ENCODE measurements around the gene ADAMTS19.
"Not testable (repeated sequence)": the region's sequence is repeated elsewhere in the genome, so short reads cannot be mapped to it uniquely, and the experiment has no call there.

ADAMTS19 gene, protein sequence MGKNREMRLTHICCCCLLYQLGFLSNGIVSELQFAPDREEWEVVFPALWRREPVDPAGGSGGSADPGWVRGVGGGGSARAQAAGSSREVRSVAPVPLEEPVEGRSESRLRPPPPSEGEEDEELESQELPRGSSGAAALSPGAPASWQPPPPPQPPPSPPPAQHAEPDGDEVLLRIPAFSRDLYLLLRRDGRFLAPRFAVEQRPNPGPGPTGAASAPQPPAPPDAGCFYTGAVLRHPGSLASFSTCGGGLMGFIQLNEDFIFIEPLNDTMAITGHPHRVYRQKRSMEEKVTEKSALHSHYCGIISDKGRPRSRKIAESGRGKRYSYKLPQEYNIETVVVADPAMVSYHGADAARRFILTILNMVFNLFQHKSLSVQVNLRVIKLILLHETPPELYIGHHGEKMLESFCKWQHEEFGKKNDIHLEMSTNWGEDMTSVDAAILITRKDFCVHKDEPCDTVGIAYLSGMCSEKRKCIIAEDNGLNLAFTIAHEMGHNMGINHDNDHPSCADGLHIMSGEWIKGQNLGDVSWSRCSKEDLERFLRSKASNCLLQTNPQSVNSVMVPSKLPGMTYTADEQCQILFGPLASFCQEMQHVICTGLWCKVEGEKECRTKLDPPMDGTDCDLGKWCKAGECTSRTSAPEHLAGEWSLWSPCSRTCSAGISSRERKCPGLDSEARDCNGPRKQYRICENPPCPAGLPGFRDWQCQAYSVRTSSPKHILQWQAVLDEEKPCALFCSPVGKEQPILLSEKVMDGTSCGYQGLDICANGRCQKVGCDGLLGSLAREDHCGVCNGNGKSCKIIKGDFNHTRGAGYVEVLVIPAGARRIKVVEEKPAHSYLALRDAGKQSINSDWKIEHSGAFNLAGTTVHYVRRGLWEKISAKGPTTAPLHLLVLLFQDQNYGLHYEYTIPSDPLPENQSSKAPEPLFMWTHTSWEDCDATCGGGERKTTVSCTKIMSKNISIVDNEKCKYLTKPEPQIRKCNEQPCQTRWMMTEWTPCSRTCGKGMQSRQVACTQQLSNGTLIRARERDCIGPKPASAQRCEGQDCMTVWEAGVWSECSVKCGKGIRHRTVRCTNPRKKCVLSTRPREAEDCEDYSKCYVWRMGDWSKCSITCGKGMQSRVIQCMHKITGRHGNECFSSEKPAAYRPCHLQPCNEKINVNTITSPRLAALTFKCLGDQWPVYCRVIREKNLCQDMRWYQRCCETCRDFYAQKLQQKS

DNA sequence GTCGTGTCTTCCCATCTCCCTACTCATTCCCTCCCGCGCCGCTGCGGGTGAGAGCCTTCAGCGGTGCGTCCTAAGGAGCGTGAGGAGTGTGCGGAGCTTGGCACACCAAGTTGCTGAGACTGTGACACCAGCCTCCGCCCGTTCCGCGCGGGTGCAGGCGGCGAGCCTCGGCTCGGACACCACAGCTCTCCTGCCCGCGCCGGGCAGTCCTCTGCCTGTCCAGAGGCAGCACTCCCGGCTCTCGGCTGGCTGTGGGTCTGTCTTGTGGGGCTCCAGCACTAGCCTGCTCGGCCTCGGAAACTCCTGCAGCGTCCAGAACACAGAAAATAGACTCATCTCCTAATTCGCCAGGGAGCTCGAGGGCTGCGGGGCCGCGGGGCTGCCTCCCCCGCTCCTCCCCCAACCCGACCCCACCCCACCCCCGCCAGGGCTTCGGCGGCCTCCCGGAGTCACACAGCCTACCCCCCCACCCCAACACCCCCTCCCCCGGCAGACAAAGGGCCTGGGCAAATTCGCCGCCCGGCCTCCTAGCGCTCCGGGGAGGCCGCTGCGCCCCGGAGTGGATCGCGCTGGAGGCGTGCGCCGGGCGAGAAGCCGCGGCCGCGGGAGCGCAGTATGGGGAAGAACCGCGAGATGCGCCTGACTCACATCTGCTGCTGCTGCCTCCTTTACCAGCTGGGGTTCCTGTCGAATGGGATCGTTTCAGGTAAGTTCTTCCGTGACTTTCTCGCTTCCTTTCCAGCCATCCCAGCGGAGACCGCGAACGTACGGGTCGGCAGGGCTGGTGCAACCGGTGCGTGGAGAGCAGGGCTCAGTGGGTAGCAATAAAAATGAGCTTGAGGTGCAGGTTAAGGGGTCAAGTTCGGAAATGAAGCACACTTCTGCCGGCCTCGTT is at the start of gene ADAMTS19:
TSS of gene ADAMTS19 (plus strand) at position 522 of the 895 bp plus-strand sequence. CDS start at position 616, 94 bp downstream.
- peak; percentile 55 for DNase-seq

DNA sequence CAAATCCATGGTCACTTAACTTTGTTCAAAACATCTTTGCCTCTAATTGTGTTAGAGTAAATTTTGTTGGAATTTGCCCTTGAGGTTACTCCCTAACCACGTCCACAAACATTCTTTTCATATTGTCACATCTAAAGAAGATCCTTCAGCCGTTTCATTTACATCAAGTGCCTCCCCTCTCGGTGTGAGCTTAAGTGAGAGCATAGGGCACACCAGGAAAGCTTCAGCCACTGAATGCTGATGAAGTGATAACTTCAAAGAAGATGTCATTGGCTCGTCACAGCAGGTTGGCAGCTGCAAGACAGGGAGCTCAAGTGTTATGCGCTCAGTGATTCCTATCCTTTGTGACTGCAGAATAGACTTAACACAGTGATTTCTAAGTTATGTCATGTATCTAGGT is 49.6 kb upstream of the ADAMTS19 start:
- no peak for DNase-seq

DNA sequence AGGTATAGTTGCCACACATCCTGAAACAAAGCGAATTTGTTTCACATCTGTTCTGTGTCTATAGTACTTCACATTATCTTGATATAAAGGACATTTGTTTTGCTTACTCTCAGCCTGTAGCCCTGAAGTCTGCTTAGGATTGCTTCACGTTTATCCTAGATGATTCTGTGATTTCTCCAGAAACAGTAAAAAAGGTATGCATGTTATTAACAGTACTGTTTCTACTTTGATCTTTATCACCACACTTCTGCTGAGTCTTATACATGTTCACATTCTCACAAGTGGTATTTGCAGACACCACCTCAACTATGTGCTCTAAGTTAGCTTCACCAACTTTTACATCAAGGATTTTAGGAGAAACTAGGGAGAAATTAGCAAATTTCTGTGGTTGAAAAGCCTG is 47.4 kb upstream of the ADAMTS19 start:
- no peak for DNase-seq

DNA sequence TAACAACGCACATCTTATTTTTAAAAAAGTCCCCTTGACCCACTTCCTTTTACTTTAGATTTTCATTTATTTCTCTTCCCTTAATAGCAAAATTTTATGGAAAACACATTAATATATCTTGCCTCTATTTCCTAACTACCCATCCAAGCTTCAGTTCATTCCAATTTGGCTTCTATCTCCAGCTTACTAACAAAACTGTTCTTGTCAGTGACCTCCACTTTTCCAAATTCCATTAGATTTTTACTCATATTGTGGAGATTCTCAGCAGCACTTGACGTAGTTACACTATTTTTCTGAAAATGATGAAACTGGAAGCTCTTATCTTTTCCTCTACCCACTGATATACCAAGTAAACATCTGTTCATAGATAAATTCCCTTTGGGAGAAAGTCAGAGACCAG is 46.5 kb upstream of the ADAMTS19 start:
- no peak for DNase-seq

DNA sequence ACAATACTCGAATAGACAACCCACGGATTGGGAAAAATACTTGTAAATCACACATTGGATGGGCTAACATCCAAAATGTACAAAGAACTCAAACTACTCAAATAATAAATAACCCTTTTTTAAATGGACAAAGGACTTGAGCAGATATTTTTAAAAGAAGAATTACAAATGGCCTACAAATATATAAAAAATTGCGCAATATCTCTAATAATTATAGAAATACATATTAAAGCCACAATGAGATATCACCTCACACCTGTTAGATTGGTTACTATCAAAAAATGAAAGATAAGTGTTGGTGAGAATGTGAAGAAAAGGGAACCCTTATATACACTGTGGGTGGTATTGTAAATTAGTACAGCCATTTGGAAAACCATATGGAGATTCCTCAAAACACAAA is 40.8 kb upstream of the ADAMTS19 start:
- no peak for DNase-seq

DNA sequence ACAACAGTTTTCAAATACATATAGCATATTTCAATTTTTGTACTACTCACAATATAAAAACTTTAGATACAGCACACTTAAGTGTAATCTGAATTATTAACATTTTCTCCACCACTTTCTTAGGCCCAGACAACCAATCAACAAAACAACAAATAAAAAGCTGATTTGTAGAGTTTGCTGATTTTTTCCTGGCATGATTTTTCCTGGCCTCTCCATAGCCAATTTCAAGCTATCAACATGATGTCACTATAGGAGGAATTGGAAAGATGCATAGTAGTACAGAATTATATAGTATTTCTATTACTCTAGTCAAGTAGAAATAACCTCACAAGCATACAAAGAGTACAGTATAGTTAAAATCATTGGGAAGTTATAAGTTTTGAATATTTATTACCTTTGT is 35.1 kb upstream of the ADAMTS19 start:
- no peak for DNase-seq

DNA sequence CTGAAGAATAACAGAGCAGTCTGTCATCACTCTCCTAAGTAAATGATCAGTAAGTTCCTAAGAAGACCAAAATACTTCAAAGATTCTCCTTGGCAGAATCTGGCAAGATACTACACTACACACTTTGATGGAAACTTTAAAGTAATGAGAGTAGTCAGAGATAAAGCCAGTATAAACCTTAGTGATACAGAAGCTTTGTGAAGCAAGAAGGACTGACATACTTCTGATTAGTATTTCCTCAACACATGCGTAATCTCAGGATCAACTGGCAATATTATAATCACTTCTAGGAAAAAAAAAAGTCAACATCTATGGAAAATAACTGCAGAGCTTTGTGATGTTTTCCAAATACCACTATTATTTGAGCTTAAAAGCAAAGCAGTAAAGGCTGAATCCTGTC is 34.0 kb upstream of the ADAMTS19 start:
- no peak for DNase-seq

DNA sequence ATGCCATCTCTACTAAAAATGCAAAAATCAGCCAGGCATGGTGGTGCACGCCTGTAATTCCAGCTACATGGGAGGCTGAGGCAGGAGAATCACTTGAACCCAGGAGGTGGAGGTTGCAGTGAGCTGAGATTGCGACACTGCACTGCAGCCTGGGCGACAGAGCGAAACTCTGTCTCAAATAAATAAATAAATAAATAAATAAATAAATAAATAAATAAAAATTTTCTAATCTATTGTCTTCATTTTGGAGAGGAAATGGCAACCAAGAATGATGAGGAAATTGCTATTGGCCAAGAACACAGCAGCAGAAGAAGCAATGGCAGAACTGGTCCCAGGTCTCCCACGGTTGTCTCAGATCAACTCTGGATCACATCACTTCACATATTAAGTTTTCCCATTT is 31.5 kb upstream of the ADAMTS19 start:
- DNase-seq, result not testable (repeated sequence)

DNA sequence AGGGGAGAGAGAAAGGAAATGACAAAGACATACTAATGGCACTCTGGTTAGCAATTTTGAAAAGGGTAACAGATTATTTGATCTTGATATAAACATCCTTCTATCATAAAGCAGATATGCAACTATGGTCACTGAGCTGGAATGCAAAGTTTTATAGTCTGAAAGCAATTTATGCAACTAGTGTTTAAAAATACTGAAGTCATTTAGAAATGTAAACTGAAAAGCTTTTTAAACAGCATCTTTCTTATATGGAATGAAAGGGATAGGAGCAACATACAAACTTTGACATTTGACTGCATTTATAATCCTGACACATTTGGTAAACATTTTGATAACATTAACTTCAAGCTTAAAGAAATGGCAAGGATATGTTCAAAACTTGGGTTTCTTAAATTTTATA is 28.7 kb upstream of the ADAMTS19 start:
- no peak for DNase-seq

DNA sequence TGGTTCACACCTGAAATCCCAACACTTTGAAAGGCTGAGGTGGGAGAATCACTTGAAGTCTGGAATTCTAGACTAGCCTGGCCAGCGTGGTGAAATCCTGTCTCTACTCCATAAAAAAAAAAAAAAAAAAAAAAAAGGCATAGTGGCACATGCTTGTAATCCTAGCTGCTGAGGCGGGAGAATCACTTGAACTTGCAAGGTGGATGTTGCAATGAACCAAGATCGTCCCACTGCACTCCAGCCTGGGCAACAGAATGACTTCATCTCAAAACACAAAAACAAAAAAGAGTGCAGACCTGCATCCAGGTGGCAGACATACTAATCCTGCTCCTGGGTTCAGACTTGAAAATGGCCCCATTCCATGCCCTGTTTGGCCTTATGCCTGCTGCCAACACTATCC is 21.8 kb upstream of the ADAMTS19 start:
- no peak for DNase-seq

DNA sequence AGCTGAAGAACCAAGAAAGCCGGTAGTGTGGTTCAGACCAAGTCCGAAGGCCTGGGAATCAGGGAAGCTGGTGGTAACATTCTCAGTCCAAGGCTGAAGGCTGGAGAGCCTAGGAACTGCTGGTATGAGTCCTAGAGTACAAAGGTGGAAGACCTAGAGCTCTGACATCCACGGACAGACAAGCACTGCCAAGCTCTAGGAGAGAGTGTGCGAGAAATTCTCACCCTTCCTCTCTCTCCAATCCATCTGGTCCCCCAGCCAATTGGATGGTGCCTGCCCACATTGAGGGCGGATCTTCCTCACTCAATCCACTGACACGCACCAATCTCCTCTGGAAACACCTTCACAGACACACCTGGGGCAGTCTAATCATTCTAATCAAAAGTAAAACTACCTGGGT is 19.7 kb upstream of the ADAMTS19 start:
- DNase-seq, result no peak

DNA sequence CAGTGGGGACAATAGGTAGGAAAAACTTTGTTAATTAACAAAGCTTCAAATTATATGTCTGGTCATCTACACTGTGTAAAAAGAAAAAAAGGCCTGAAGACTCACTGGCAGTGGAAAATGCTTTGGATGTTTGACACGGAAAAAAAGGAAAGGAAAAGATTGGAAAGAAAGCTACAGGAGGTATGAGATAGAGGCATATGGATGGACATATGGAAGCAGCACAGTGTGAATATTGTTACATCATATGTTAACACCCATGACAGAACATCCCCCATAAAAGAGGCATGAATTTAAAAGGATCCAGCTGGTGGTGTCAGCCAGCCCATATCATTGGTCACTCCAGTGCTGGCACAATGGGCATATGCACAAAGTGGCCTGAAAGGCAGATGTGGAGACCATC is 19.0 kb upstream of the ADAMTS19 start:
- DNase-seq, result no peak

DNA sequence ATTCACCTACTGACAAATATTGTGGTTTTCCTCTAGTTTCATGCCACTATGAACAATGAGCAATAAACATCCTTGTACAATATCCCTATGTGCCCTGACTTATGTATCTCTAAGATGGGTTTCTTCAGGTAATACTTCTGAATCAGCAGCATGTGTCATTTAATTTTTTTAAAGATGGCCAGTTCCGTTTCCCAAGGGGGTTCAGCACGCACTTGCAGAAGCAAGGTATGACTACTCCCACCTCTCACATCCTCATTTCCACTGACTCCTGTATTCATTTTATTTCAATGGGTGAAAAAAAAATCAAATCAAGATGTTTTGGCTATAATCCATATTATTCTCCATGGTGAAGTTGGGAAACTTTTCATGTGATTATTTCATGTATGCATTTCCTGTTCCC is 14.7 kb upstream of the ADAMTS19 start:
- DNase-seq, result peak; percentile 3

DNA sequence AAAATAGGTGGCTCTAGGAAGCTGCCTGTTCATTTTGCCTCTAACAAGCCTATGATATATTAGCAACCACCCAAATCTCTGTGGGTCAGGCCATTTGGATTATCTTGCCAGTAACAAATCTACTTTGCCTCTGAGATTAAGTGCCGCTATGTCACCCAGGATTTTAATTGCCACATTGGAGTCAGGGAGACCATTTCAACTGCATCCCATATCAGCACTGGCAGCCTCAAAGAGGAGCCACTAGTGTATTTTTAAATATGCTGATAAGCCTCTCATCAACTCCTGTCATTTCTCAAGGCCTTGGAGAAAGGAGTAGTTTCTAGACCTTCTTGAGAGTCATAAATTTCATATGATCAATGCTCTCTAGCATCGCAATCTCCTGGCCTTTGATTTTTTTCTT is 12.1 kb upstream of the ADAMTS19 start:
- DNase-seq, result no peak

DNA sequence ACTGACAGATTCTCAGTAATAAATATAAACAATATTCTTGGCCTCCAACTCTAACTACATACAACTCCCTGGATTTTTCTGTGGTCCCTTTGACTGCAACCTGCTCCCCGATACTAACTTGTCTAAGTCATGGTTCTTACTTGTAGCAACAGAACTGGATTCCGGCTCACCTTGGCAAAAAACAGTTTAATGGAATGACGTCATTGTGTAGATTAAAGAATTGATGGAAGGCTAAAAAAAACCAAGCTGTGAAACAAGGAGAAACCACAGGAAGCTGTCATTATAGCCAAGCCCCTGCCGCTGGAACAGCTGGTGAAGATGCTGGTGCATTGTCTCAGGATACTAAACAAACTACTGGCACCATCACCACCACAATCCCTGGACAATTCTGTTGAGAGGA is 11.4 kb upstream of the ADAMTS19 start:
- DNase-seq, result no peak

DNA sequence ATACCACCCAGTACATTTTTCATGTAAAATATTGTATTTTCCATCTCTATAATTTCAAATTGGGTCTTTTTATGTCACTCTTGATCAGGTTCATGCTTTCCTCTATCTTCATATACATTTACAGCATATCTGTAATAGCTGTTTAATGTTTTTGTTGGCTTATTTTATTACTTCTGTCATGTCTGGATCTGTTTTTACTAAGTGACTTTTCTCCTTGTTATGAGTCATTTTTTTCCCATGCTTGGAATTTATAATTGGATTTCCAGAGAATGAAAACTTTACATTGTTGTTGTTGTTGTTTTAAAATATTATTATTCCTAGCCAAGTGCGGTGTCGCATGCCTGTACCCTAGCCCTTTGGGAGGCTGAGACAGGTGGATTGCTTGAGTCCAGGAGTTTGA is 5.6 kb upstream of the ADAMTS19 start:
- DNase-seq, result no peak

DNA sequence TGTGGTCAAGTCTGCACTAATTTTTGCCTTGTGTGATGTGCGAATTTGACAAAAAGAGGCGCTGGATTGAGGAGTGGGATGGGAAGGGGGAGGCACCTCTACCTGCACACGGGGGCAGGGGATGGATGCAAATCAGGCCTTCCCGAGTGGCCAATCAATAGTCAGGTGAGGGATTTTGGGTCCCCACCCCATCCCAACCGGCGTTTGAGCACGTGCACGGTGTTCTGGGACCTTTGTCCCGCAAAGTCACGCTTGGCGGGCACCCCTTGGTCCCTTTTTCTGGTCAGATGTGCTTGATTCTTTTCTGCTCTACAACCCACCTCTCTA is 685 bp upstream of the ADAMTS19 start:
- no peak for DNase-seq

DNA sequence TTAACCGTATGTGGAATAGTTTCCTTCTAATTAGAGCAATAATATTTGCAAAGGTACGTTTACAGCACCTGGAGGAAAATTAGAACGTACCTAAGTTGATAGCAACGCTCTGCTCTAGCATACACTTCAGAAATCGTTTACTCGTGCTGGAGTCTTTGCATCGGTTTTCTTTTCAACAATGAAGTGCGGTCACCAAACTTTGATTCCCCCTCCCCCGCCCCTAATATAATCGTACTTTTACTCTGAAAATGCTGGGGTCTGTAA is 506 bp downstream of the ADAMTS19 start:
- peak; percentile 3 for DNase-seq

DNA sequence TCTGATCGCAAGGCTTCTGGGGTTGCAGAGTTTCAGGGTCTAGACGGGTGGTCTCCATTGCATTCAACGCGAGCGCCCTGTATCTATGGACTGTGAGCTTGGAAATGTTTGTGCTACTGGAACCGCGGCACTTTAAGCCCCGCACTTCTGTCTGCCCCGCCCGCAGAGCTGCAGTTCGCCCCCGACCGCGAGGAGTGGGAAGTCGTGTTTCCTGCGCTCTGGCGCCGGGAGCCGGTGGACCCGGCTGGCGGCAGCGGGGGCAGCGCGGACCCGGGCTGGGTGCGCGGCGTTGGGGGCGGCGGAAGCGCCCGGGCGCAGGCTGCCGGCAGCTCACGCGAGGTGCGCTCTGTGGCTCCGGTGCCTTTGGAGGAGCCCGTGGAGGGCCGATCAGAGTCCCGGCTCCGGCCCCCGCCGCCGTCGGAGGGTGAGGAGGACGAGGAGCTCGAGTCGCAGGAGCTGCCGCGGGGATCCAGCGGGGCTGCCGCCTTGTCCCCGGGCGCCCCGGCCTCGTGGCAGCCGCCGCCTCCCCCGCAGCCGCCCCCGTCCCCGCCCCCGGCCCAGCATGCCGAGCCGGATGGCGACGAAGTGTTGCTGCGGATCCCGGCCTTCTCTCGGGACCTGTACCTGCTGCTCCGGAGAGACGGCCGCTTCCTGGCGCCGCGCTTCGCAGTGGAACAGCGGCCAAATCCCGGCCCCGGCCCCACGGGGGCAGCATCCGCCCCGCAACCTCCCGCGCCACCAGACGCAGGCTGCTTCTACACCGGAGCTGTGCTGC is 1.0 kb downstream of the ADAMTS19 start:
- peak; percentile 26 for DNase-seq

DNA sequence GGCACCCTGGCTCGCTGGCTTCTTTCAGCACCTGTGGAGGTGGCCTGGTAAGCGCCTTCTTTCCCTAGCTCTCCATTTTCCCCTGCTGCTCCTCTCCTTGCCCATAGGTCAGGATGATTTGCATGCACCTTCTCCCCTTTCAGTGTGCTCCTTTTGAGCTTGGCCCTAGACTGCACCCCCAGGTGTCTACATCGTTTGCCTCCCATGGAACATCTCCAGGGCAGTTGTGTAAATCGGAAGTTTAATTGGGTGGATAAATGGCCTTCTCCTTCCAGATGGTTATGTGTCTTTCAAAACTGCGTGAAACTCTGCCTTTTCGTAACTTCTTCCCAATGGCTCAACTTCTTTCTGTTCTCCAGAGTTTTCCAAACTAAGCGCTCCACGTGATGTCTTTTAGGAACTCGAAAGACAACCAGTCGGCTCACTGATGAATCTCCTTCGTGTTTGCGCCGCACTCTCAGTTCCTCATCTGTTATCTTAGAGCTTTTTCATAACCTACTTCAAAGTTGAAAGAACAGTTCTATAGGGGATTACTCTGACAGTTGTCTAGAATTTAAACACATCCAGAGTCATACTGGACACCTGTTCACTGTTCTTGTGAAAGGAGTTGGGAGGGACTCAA is 1.7 kb downstream of the ADAMTS19 start:
- DNase-seq, result no peak

DNA sequence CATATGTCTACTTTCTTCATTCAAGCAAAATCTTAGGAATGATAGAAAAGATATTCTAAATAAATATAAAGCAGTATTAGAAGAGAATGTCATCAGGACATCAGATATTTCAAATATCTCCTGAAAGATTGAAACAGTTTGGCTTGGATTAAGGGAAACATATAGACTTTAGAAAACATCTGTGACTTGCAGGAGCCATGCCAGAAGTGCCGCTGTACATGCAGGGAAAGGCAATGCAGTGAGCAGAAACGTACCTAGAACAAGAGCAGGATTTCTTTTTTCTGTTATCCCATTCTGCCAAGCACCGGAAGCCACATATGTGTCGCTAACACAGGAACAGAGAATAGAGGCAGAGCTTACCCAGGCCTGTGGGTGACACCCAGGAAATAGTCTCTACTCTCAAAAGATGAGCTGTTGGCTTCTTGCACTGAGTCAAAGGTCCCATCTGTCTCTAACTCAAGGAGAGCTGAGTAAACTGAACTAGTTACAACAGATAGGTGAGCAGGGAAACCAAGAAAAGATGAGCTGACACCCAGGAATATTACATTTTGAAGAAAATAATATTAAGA is 5.8 kb downstream of the ADAMTS19 start:
- DNase-seq, result no peak

Data from fibroblast of skin of right quadriceps (primary cell).